Upper lobe of left lung (tissue), 4 donors: ENCODE measurements around the gene CDK5RAP2.

ENCODE experiments used
- POLR2A ChIP-seq, 4 donors: fragments of 450-650 bp; IDR thresholded peaks; one replicate each; pipeline ENCODE4 v1.5.1; 2016 to 2017; ENCODE audit warnings: antibody characterized with exemption in 4 of 4, mild to moderate bottlenecking in 2 of 4
- POLR2AphosphoS5 ChIP-seq, 2 donors: sonication (generic); formaldehyde crosslinking; IDR thresholded peaks; one replicate each; pipeline ENCODE4 v1.5.1; 2017; ENCODE audit warnings: antibody characterized with exemption in 2 of 2
- TF ChIP-seq, protein P1 (sequence below), 6 experiments: fragments of 450-650 bp in 4 of 6; fragments of 200-600 bp in 2 of 6; sonication (generic) in 2 of 6; IDR thresholded peaks; one replicate each; pipeline ENCODE4 v1.5.1; 2016 to 2019; ENCODE audit warnings: antibody characterized with exemption in 6 of 6

DNA sequence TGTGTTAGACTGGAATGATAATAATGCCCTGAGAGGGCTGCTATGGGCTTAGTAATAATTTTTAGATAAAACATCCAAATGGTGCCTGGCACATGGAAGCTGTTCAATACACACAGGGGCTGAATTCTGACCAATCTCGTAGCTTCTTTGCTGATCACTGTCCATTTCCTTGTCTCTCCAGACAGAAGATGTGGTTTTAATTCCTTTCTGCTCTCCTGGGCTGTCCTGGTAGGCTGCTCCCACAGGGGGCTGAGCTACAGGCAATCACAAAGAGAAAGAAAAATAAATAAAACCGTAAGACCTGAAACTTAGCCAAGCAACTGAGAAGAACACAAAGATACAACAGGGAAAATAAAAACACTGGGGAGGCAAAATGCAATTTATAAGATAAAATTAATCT lies 136.5 kb downstream of the CDK5RAP2 start:
- TF ChIP-seq, protein P1, sequence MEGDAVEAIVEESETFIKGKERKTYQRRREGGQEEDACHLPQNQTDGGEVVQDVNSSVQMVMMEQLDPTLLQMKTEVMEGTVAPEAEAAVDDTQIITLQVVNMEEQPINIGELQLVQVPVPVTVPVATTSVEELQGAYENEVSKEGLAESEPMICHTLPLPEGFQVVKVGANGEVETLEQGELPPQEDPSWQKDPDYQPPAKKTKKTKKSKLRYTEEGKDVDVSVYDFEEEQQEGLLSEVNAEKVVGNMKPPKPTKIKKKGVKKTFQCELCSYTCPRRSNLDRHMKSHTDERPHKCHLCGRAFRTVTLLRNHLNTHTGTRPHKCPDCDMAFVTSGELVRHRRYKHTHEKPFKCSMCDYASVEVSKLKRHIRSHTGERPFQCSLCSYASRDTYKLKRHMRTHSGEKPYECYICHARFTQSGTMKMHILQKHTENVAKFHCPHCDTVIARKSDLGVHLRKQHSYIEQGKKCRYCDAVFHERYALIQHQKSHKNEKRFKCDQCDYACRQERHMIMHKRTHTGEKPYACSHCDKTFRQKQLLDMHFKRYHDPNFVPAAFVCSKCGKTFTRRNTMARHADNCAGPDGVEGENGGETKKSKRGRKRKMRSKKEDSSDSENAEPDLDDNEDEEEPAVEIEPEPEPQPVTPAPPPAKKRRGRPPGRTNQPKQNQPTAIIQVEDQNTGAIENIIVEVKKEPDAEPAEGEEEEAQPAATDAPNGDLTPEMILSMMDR (IDR thresholded peaks at IDR 0.05), result no peak
- TF ChIP-seq POLR2A (IDR thresholded peaks at IDR 0.05) (no peak), POLR2AphosphoS5 (IDR thresholded peaks at IDR 0.05) (no peak)
